Measurements from ENCODE around the gene RIPOR3.

RIPOR3 gene

GRCh38 chr20:50634191-50634590, 57.2 kb downstream of the RIPOR3 start:
- H3K27ac ChIP-seq (ENCODE audit: low read depth, low read length) = no peak overlapping the region
- H3K9ac ChIP-seq (ENCODE audit: low read length in 5 of 5) = no peak overlapping the region
- no peak overlapping the region for H3K4me3 ChIP-seq (ENCODE audit: low read depth in 1 of 5, low read length in 5 of 5)
- H3K36me3 ChIP-seq (ENCODE audit: control insufficient read depth in 5 of 5, insufficient read depth in 5 of 5, low read length in 5 of 5) = no peaks in the 10 kb centered on the region
- peaks cover 0 to 18% (median 16%) of the 10 kb centered on the region in 5 donors for H3K4me1 ChIP-seq (ENCODE audit: control insufficient read depth in 5 of 5, insufficient read depth in 5 of 5, low read length in 5 of 5)
- no peaks in the 10 kb centered on the region for H3K9me3 ChIP-seq (ENCODE audit: control insufficient read depth in 5 of 5, low read length in 5 of 5)
- H3K27me3 ChIP-seq (ENCODE audit: control insufficient read depth in 5 of 5, insufficient read depth in 4 of 5, low read length in 5 of 5) = peaks cover 0 to 2% (median 0%) of the 10 kb centered on the region in 5 donors

DNA sequence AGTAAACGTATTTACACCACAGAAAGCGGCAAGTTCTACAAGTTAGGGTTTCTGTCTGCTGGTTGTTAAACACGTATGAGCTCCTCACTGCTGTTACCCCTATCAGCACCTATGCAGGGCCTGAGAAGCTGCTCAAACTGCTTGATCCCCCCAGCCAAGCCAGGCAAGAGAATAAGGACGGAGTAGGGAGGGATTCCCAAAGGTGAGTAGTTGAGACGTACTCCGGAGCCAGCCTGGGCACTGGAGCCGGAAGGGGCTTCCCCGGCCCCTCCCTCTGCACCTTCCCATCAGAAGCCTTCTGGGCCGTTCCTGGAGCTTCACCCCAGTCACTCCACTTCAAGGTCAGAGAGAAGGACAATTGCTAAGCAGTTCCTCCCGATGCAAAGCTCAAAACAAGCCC, 58.0 kb downstream of the RIPOR3 start:
- Histone ChIP-seq H3K4me1 (ENCODE audit: control insufficient read depth in 5 of 5, insufficient read depth in 5 of 5, low read length in 5 of 5) (peaks cover 0 to 21% (median 18%) of the 10 kb centered on the region in 5 donors), H3K27me3 (ENCODE audit: control insufficient read depth in 5 of 5, insufficient read depth in 4 of 5, low read length in 5 of 5) (peaks cover 0 to 2% (median 0%) of the 10 kb centered on the region in 5 donors), H3K36me3 (ENCODE audit: control insufficient read depth in 5 of 5, insufficient read depth in 5 of 5, low read length in 5 of 5) (no peaks in the 10 kb centered on the region), H3K27ac (ENCODE audit: low read depth, low read length) (no peak overlapping the region), H3K9ac (ENCODE audit: low read length in 5 of 5) (no peak overlapping the region), H3K4me3 (ENCODE audit: low read depth in 1 of 5, low read length in 5 of 5) (no peak overlapping the region), H3K9me3 (ENCODE audit: control insufficient read depth in 5 of 5, low read length in 5 of 5) (no peaks in the 10 kb centered on the region)

DNA sequence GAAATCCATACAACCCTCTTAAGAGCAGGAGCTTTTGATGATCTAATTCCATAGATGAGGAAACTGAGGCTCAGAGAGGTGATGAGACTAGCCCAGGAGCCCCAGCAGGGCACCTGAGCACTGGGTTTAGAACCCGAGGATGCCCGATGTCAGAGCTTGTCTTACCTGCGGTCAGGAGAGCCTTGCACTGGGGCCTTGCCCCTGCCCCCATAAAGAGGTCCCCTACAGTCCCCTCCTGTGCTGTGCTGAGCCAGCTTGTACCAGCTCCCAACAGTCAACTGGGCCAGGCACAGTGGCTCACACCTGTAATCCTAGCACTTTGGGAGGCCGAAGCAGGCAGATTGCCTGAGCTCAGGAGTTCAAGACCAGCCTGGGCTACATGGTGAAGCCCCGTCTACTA, 58.6 kb downstream of the RIPOR3 start:
- H3K27ac ChIP-seq (ENCODE audit: low read depth, low read length) = no peak overlapping the region

GRCh38 chr20:50632236-50632635, 59.1 kb downstream of the RIPOR3 start:
- Histone ChIP-seq H3K4me3 (ENCODE audit: low read depth in 1 of 5, low read length in 5 of 5) (no peak overlapping the region), H3K27ac (ENCODE audit: low read depth, low read length) (no peak overlapping the region), H3K27me3 (ENCODE audit: control insufficient read depth in 5 of 5, insufficient read depth in 4 of 5, low read length in 5 of 5) (peaks cover 0 to 2% (median 0%) of the 10 kb centered on the region in 5 donors), H3K9me3 (ENCODE audit: control insufficient read depth in 5 of 5, low read length in 5 of 5) (no peaks in the 10 kb centered on the region), H3K36me3 (ENCODE audit: control insufficient read depth in 5 of 5, insufficient read depth in 5 of 5, low read length in 5 of 5) (no peaks in the 10 kb centered on the region), H3K4me1 (ENCODE audit: control insufficient read depth in 5 of 5, insufficient read depth in 5 of 5, low read length in 5 of 5) (peaks cover 0 to 21% (median 18%) of the 10 kb centered on the region in 5 donors), H3K9ac (ENCODE audit: low read length in 5 of 5) (no peak overlapping the region)

More for the DNA sequence above, 58.6 kb downstream of the RIPOR3 start:
- H3K9me3 ChIP-seq (ENCODE audit: control insufficient read depth in 5 of 5, low read length in 5 of 5) = no peaks in the 10 kb centered on the region
- no peaks in the 10 kb centered on the region for H3K36me3 ChIP-seq (ENCODE audit: control insufficient read depth in 5 of 5, insufficient read depth in 5 of 5, low read length in 5 of 5)
- H3K27me3 ChIP-seq (ENCODE audit: control insufficient read depth in 5 of 5, insufficient read depth in 4 of 5, low read length in 5 of 5) = peaks cover 0 to 2% (median 0%) of the 10 kb centered on the region in 5 donors
- H3K4me3 ChIP-seq (ENCODE audit: low read depth in 1 of 5, low read length in 5 of 5) = no peak overlapping the region
- peaks cover 0 to 21% (median 18%) of the 10 kb centered on the region in 5 donors for H3K4me1 ChIP-seq (ENCODE audit: control insufficient read depth in 5 of 5, insufficient read depth in 5 of 5, low read length in 5 of 5)
- H3K9ac ChIP-seq (ENCODE audit: low read length in 5 of 5) = no peak overlapping the region

GRCh38 chr20:50630578-50631263, 60.6 kb downstream of the RIPOR3 start:
- no peak overlapping the region for H3K27ac ChIP-seq (ENCODE audit: low read depth, low read length)
- H3K4me3 ChIP-seq (ENCODE audit: low read depth in 1 of 5, low read length in 5 of 5) = no peak overlapping the region
- no peaks in the 10 kb centered on the region for H3K9me3 ChIP-seq (ENCODE audit: control insufficient read depth in 5 of 5, low read length in 5 of 5)
- H3K9ac ChIP-seq (ENCODE audit: low read length in 5 of 5) = no peak overlapping the region
- peaks cover 2 to 19% (median 17%) of the 10 kb centered on the region in 5 donors for H3K4me1 ChIP-seq (ENCODE audit: control insufficient read depth in 5 of 5, insufficient read depth in 5 of 5, low read length in 5 of 5)
- peaks cover 0 to 2% (median 0%) of the 10 kb centered on the region in 5 donors for H3K27me3 ChIP-seq (ENCODE audit: control insufficient read depth in 5 of 5, insufficient read depth in 4 of 5, low read length in 5 of 5)
- no peaks in the 10 kb centered on the region for H3K36me3 ChIP-seq (ENCODE audit: control insufficient read depth in 5 of 5, insufficient read depth in 5 of 5, low read length in 5 of 5)

DNA sequence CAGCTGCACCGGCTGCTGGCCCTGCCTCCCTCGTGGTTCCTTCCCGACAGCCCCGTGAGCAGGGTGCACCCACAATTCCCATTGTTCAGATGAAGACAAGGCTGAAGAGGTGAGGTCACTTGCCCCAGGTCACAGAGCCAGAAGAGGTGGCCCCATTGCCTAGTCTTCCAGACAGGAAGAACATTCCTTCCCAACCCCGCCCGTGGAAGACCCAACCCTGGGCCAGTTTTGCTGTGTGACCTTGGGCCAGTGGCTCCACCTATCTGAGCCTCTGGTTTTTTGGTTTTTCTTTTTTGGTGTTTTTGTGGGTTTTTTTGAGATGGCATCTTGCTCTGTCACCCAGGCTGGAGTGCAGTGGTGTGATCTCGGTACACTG, 61.7 kb downstream of the RIPOR3 start:
- no peaks in the 10 kb centered on the region for H3K9me3 ChIP-seq (ENCODE audit: control insufficient read depth in 5 of 5, low read length in 5 of 5)
- H3K4me1 ChIP-seq (ENCODE audit: control insufficient read depth in 5 of 5, insufficient read depth in 5 of 5, low read length in 5 of 5) = peaks cover 2 to 20% (median 19%) of the 10 kb centered on the region in 5 donors
- no peak overlapping the region for H3K27ac ChIP-seq (ENCODE audit: low read depth, low read length)
- no peak overlapping the region for H3K4me3 ChIP-seq (ENCODE audit: low read depth in 1 of 5, low read length in 5 of 5)
- H3K27me3 ChIP-seq (ENCODE audit: control insufficient read depth in 5 of 5, insufficient read depth in 4 of 5, low read length in 5 of 5) = no peaks in the 10 kb centered on the region
- H3K9ac ChIP-seq (ENCODE audit: low read length in 5 of 5) = no peak overlapping the region
- no peaks in the 10 kb centered on the region for H3K36me3 ChIP-seq (ENCODE audit: control insufficient read depth in 5 of 5, insufficient read depth in 5 of 5, low read length in 5 of 5)

DNA sequence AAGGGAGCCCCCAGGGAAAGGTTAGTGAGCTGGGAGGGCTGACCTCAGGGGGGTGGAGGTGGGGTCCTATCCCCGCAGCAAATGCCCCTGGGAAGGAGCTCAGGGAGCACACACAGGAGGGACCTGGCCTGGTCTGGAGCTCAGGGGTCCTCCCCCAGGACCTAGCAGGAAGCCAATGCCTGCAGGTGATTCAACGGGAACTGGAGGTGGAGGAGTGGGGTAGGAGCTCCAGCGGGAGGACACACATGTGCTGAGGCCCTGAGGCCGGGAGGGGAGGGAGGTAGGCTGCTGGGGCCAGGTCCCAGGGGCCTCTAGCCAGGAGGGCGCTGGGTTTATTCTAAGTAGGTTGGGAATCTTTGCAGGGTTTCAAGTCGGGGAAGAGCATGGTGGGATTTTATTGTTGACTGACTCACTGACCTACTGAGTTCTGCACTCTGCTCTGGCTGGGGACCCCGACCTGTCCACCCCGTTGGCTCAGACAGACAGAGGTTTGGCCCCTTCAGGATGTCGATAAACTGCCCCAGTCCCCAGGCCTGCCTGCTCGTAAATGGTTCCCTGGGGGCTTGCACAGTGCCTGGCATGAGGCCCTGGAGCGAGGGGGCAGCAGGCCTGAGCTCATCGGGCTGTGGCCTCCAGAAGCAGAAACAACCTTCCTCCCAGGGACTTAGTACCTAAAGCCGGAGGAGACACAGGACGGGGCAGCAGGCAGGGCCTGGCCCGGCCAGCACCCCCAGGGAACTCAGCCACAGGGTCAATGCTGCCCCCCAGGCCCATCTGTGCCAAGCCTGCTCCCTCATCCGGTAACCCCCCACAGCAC, 62.3 kb downstream of the RIPOR3 start:
- Histone ChIP-seq H3K27ac (ENCODE audit: low read depth, low read length) (no peak overlapping the region), H3K27me3 (ENCODE audit: control insufficient read depth in 5 of 5, insufficient read depth in 4 of 5, low read length in 5 of 5) (no peaks in the 10 kb centered on the region), H3K9ac (ENCODE audit: low read length in 5 of 5) (peak overlapping the region in 1 of 5 donors; percentile 25), H3K4me1 (ENCODE audit: control insufficient read depth in 5 of 5, insufficient read depth in 5 of 5, low read length in 5 of 5) (peaks cover 2 to 20% (median 19%) of the 10 kb centered on the region in 5 donors), H3K36me3 (ENCODE audit: control insufficient read depth in 5 of 5, insufficient read depth in 5 of 5, low read length in 5 of 5) (no peaks in the 10 kb centered on the region), H3K9me3 (ENCODE audit: control insufficient read depth in 5 of 5, low read length in 5 of 5) (no peaks in the 10 kb centered on the region), H3K4me3 (ENCODE audit: low read depth in 1 of 5, low read length in 5 of 5) (no peak overlapping the region)

GRCh38 chr20:50628332-50628731, 63.0 kb downstream of the RIPOR3 start:
- Histone ChIP-seq H3K36me3 (ENCODE audit: control insufficient read depth in 5 of 5, insufficient read depth in 5 of 5, low read length in 5 of 5) (no peaks in the 10 kb centered on the region), H3K27ac (ENCODE audit: low read depth, low read length) (no peak overlapping the region), H3K9ac (ENCODE audit: low read length in 5 of 5) (no peak overlapping the region), H3K4me1 (ENCODE audit: control insufficient read depth in 5 of 5, insufficient read depth in 5 of 5, low read length in 5 of 5) (peaks cover 2 to 20% (median 19%) of the 10 kb centered on the region in 5 donors), H3K27me3 (ENCODE audit: control insufficient read depth in 5 of 5, insufficient read depth in 4 of 5, low read length in 5 of 5) (no peaks in the 10 kb centered on the region), H3K4me3 (ENCODE audit: low read depth in 1 of 5, low read length in 5 of 5) (no peak overlapping the region), H3K9me3 (ENCODE audit: control insufficient read depth in 5 of 5, low read length in 5 of 5) (no peaks in the 10 kb centered on the region)

- no peak overlapping the region for H3K4me3 ChIP-seq (ENCODE audit: low read depth in 1 of 5, low read length in 5 of 5)
- no peak overlapping the region for H3K9ac ChIP-seq (ENCODE audit: low read length in 5 of 5)
- no peaks in the 10 kb centered on the region for H3K27me3 ChIP-seq (ENCODE audit: control insufficient read depth in 5 of 5, insufficient read depth in 4 of 5, low read length in 5 of 5)
- no peaks in the 10 kb centered on the region for H3K36me3 ChIP-seq (ENCODE audit: control insufficient read depth in 5 of 5, insufficient read depth in 5 of 5, low read length in 5 of 5)
- H3K27ac ChIP-seq (ENCODE audit: low read depth, low read length) = no peak overlapping the region
- peaks cover 2 to 20% (median 19%) of the 10 kb centered on the region in 5 donors for H3K4me1 ChIP-seq (ENCODE audit: control insufficient read depth in 5 of 5, insufficient read depth in 5 of 5, low read length in 5 of 5)
- H3K9me3 ChIP-seq (ENCODE audit: control insufficient read depth in 5 of 5, low read length in 5 of 5) = no peaks in the 10 kb centered on the region
Measured at GRCh38 chr20:50627747-50628146, 63.6 kb downstream of the RIPOR3 start.
